Hematopoietic multipotent progenitor cell (in vitro differentiated cells): ENCODE results near the gene CEACAM18. TPM values are rescaled to one million over a fixed set of nuclear protein-coding genes. Genes with fewer than 3 reads are reported as not detected.
A peak's percentile ranks its signal among the peaks of the same experiment; 100 is the strongest.
"Not testable (repeated sequence)": the region's sequence is repeated elsewhere in the genome, so short reads cannot be mapped to it uniquely, and the experiment has no call there.

Experiments
- DNase-seq, 3 donors: peaks; one replicate each; pipeline ENCODE4 v3.0.0-alpha.2; 2011 to 2015; ENCODE audit warnings: low read depth in 2 of 3, low spot score in 2 of 3
- total RNA-seq: library from RNA; depleted of rRNA; stranded (reverse); fragments of >200 nt; gene quantifications from one replicate; pipeline ENCODE4 v1.2.3, GENCODE V29; 2012

The CEACAM18 gene
- total RNA-seq, 1 donor: not detected

- DNase-seq: peak in 2 of 3 donors; percentile 51 to 73
Observed at GRCh38 chr19:51460164-51460992, 18.0 kb upstream of the CEACAM18 start.

GRCh38 chr19:51461723-51462161 is 16.6 kb upstream of the CEACAM18 start:
- DNase-seq: peak in 1 of 3 donors; percentile 43

- no peak for DNase-seq
Observed at GRCh38 chr19:51462276-51462675, 16.1 kb upstream of the CEACAM18 start.

GRCh38 chr19:51462681-51463080 is 15.7 kb upstream of the CEACAM18 start:
- DNase-seq: no peak

GRCh38 chr19:51463976-51464581 is 14.3 kb upstream of the CEACAM18 start:
- not testable (repeated sequence) for DNase-seq

DNA sequence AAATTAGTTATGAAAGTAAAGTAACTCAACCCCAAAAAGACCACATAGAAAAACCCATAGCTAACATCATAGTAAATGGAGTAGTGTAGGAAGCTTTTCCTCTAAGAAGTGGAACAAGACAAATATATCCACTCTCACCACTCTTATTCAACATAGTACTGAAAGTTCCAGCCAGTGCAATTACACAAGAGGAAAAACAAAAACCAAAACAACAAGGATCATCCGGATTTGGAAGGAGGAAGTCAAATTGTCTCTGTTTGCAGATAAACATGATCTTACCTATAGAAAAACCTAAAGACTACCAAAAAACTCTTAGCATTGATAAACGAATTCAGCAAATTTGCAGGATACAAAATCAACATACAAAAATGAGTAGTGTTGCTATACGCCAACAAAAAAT is 11.6 kb upstream of the CEACAM18 start:
- no peak for DNase-seq

GRCh38 chr19:51467864-51468544 is 10.3 kb upstream of the CEACAM18 start:
- no peak for DNase-seq

- no peak for DNase-seq
Observed at GRCh38 chr19:51468545-51468920, 9.8 kb upstream of the CEACAM18 start.

GRCh38 chr19:51469162-51469561 is 9.2 kb upstream of the CEACAM18 start:
- no peak for DNase-seq

DNA sequence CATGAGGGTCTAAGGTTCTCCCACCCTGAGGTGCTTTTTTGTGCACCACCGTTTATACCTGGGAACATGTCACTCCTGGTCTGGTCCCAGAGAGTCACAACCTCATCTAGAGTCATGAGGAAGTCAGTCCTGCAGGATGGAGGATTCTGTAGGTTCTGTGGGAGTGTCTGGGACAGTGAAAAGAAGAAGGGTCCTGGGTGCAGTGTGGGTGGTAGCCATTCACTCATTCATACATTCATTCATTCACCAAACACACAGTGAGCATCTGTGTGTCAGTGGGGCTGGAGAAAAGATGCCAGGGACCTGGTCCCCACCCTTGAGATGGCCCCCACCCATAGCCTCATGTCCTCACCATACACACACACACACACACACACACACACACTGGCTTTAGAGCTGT is 8.7 kb upstream of the CEACAM18 start:
- DNase-seq: no peak

DNA sequence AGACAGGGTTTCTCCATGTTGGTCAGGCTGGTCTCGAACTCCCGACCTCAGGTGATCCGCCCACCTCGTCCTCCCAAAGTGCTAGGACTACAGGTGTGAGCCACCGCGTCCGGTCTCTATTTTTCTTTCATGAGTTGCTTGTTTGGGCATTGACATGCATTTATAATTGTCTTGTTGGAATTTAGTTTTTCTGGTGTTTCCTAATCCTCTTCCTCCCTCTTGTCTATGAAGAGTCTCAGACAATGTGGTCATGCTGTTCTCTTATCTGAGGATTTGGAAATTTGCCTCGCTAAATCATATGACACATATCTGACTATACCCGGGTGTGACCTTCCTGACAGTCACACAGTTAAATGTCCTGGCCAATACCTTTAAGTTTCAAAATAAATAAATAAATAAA is 7.4 kb upstream of the CEACAM18 start:
- no peak for DNase-seq

GRCh38 chr19:51471527-51471926 is 6.8 kb upstream of the CEACAM18 start:
- DNase-seq: no peak

DNA sequence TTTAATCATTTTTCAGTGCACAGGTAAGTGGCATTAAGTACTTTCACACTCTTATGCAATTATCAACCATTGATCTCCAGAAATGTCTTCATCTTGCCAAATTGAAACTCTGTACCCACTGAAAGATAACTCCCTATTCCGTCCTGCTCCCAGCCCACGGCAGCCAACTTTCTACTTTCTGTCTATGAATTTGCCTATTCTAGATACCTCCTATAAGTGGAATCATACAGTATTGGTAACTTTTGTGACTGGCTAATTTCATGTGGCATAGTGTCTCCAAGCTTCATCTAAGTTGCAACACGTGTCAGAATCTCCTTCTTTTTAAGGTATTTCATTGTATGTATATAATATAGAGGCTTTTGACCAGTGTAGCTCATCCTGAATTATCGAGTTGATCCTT is 5.7 kb upstream of the CEACAM18 start:
- no peak for DNase-seq

GRCh38 chr19:51473009-51473707 is 5.2 kb upstream of the CEACAM18 start:
- DNase-seq: peak; percentile 55 to 90 (median 72)

DNA sequence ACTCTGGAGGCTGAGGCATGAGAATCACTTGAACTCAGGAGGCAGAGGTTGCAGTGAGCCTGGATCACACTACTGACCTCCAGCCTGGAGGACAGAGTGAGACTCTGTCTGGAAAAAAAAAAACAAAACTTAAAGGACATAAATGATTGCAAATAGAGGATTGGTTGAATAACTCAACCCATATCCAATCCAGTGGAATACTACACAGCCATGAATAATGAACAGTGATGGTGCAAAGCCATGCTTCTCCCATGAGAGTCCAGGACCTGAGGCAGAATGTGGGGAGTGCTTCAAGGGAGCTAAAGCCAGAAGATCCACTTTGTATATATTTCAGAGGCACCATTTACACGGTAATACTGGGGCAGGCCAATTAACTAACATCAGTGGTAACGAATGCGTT is 2.2 kb upstream of the CEACAM18 start:
- no peak for DNase-seq

DNA sequence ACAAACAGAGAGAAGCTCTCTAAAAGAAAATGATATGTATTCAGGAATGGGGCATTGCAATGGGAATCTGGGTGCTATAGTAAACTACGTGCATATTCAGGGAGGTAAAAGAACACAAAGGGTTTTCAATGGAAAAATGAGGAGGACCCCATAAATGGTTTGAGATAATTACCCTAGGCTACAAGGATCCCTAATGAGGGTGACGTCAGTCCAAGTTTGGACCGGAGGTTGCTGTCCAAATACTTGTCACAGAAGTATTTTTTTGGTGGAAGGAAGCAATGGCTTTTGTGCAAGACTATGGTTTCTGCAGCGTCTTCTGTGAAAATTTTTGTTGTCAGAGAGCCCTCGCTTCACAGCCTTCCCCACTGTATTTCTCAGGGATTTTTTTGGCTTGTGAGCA is 995 bp upstream of the CEACAM18 start:
- no peak for DNase-seq

- DNase-seq: no peak
Observed at GRCh38 chr19:51479531-51480331, 1.4 kb downstream of the CEACAM18 start.

- DNase-seq: peak in 1 of 3 donors; percentile 52
Observed at GRCh38 chr19:51480590-51480989, 2.3 kb downstream of the CEACAM18 start.

DNA sequence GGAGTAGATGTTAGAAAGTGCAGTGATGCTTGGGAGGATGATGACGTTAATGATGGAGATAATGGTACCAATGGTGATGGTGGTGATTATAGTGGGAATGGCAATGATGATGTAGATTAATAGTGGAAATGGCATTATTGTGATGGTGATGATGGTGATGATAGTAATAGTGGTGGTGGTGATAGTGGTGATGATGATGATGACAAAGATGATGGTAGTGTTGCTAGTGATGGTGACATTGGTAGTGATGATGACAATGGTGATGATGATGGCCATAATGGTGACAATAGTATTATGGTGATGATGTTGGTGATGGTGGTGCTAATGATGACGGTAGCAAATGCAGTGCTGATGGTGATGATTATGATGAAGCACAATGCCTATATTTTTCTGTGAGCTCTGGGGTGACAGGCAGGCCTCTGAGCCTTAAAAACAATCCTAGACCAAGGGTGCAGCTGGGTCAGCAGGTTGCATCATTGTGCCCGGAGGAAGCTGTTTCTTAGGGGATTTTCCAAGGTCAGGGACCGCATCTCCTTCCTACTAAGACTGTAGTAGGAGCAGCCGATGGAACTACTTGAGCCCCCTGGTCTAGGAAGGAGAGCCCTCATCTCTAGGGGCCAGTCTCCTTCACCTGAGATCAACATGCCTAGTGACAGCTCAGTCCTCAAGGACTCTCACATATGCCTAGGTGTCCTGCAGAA is 7.8 kb downstream of the CEACAM18 start:
- DNase-seq: no peak

DNA sequence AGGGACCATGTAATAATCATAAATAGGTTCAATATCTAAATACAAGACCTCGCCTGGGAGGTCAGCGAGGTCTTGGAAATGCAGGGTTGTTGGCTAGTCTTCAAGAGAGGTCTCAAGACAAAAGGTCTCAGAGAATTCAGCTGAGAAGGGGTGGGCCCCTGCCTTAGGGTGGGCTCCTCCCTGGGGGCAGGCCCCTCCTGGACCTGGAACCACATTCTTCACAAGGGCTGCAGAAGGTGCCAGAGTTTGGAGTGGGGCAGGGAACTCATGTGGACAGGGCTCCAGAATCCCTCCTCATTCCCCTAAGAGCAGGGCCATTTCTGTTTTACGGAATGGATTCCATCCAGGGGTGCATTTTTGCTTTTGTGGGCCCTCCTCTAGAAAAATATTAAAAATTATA is 10.2 kb downstream of the CEACAM18 start:
- DNase-seq: no peak
